Thoracic aorta (tissue), 2 donors: ENCODE data around the gene PRDM16. TPM values are rescaled to one million over a fixed set of nuclear protein-coding genes. Genes with fewer than 3 reads are reported as not detected.

Experiments
- ATAC-seq: fragments of 150-250 bp; one replicate; pipeline ENCODE4 v1.8.0; 2017; ENCODE audit warnings: low read depth; ENCODE audit not compliant: insufficient number of reproducible peaks, low FRiP score
- DNase-seq: peaks from one replicate; pipeline ENCODE4 v3.0.0-alpha.2; 2020; ENCODE audit warnings: low spot score
- H3K27ac ChIP-seq, 2 donors: fragments of 200-600 bp; sonication (generic); 1 replicate in 1 of 2; 2 replicates in 1 of 2; pipeline ENCODE4 v1.5.1; 2016; ENCODE audit warnings: mild to moderate bottlenecking in 2 of 2, moderate library complexity in 2 of 2
- H3K27me3 ChIP-seq: fragments of 200-600 bp; sonication (generic); replicated peaks from 2 replicates; pipeline ENCODE4 v1.6.0; 2016; ENCODE audit warnings: mild to moderate bottlenecking; ENCODE audit not compliant: insufficient read depth
- H3K36me3 ChIP-seq: fragments of 200-600 bp; sonication (generic); one replicate; pipeline ENCODE4 v1.5.1; 2016
- H3K4me1 ChIP-seq, 2 donors: fragments of 200-600 bp; sonication (generic); 1 replicate in 1 of 2; 2 replicates in 1 of 2; pipeline versions ENCODE4 v1.5.1 to v1.6.0; 2016; ENCODE audit warnings: low read depth in 2 of 2, mild to moderate bottlenecking in 1 of 2; ENCODE audit not compliant: control insufficient read depth in 1 of 2
- H3K4me3 ChIP-seq: fragments of 200-600 bp; sonication (generic); 2 replicates; pipeline ENCODE4 v1.5.1; 2016; ENCODE audit warnings: mild to moderate bottlenecking
- H3K9me3 ChIP-seq: fragments of 200-600 bp; sonication (generic); 2 replicates; pipeline ENCODE4 v1.5.1; 2016
- total RNA-seq, 2 donors: library from RNA; depleted of rRNA; stranded (reverse); fragments of >200 nt; gene quantifications; one replicate each; pipeline versions ENCODE4 v1.1.0 to v1.2.3, GENCODE V29; 2016
- TF ChIP-seq, protein P1 (sequence below): fragments of 200-600 bp; sonication (generic); IDR thresholded peaks from one replicate; pipeline ENCODE4 v1.5.1; 2019; ENCODE audit warnings: antibody characterized with exemption

Gene PRDM16
- total RNA-seq, 2 donors from 2014 or later = 68.9 to 85.4 TPM

DNA sequence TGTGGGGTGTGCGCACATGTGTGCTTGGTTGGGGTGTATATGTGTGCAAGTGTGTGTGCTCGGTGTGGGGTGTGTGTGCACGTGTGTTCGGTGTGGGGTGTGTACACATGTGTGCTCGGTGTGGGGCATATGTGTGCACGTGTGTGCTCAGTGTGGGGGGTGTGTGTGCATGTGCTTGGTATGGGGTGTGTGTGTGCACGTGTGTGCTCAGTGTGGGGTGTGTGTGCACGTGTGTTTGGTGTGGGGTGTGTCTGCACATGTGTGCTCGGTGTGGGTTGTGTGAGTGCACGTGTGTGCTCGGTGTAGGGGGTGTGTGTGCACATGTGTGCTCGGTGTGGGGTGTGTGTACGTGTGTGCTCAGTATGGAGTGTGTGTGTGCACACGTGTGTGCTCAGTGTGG is 77.5 kb downstream of the PRDM16 start:
- Histone ChIP-seq H3K36me3 (no peaks in the 10 kb centered on the region), H3K9me3 (no peaks in the 10 kb centered on the region), H3K4me3 (no peak overlapping the region), H3K4me1 (peaks cover 13 to 83% of the 10 kb centered on the region in 2 donors), H3K27ac (no peak overlapping the region), H3K27me3 (no peaks in the 10 kb centered on the region)
- DNase-seq = no peak
- ATAC-seq = no peak
- TF ChIP-seq, protein P1, sequence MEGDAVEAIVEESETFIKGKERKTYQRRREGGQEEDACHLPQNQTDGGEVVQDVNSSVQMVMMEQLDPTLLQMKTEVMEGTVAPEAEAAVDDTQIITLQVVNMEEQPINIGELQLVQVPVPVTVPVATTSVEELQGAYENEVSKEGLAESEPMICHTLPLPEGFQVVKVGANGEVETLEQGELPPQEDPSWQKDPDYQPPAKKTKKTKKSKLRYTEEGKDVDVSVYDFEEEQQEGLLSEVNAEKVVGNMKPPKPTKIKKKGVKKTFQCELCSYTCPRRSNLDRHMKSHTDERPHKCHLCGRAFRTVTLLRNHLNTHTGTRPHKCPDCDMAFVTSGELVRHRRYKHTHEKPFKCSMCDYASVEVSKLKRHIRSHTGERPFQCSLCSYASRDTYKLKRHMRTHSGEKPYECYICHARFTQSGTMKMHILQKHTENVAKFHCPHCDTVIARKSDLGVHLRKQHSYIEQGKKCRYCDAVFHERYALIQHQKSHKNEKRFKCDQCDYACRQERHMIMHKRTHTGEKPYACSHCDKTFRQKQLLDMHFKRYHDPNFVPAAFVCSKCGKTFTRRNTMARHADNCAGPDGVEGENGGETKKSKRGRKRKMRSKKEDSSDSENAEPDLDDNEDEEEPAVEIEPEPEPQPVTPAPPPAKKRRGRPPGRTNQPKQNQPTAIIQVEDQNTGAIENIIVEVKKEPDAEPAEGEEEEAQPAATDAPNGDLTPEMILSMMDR = no peak

DNA sequence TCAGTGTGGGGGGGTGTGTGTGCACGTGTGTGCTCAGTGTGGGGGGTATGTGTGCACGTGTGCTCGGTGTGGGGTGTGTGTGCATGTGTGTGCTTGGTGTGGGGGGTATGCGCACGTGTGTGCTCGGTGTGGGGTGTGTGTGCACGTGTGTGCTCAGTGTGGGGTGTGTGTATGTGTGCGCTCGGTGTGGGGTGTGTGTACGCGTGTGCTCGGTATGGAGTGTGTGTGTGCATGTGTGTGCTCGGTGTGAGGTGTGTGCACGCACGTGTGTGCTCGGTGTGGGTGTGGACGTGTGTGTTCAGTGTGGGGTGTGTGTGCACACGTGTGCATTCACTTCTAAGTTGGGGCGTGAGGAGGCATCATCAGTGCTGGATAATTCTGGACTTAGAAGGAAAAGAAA is 77.9 kb downstream of the PRDM16 start:
- Histone ChIP-seq H3K36me3 (no peaks in the 10 kb centered on the region), H3K9me3 (no peaks in the 10 kb centered on the region), H3K27ac (no peak overlapping the region), H3K27me3 (no peaks in the 10 kb centered on the region), H3K4me3 (no peak overlapping the region), H3K4me1 (peaks cover 13 to 83% of the 10 kb centered on the region in 2 donors)
- TF ChIP-seq, protein P1 = no peak
- no peak for ATAC-seq
- no peak for DNase-seq

DNA sequence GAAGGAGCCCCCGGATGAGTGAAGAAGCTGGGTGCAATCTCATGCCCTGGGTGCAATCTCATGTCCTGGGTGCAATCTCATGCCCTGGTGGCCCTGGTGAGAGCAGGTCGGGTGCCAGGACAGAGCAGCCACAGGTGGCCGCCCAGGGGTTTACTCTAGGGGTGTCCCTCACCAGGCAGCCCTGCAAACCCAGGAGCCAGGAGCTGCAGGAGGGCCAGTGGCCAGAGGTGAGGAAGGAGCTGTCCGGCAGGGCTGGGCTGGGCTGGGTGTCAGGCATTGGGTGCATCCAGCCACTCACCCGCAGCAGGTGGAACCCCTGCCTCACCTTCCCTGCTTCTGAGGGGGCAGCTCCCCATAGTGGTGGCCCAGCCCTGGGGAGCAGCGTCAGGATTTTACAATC is 79.2 kb downstream of the PRDM16 start:
- no peak for ATAC-seq
- Histone ChIP-seq H3K36me3 (no peaks in the 10 kb centered on the region), H3K4me1 (peaks cover 13 to 83% of the 10 kb centered on the region in 2 donors), H3K27me3 (no peaks in the 10 kb centered on the region), H3K27ac (no peak overlapping the region), H3K9me3 (no peaks in the 10 kb centered on the region), H3K4me3 (no peak overlapping the region)
- TF ChIP-seq, protein P1 = no peak
- DNase-seq = no peak

DNA sequence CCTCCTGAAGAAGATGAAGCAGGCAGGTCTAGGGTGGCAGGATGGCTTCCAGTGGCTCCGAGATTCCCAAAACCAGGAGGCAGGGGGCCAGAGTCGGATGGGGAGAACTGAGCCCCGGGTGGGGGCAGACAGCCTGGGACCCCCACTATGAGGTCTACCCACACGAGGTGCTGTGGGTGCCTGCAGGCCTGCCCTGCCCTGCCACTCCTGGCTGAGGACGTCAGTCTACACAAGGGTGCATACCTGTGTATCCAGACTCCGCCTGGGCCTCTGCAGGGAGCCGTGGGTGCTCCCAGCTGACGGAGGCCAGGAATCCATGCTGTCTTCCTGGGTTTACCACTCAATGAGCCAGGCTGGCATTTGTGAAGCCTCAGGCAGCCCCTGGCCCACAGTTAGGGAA is 80.3 kb downstream of the PRDM16 start:
- no peaks in the 10 kb centered on the region for H3K36me3 ChIP-seq
- no peak for ATAC-seq
- peaks cover 13 to 83% of the 10 kb centered on the region in 2 donors for H3K4me1 ChIP-seq
- no peak overlapping the region for H3K27ac ChIP-seq
- TF ChIP-seq, protein P1 = no peak
- no peaks in the 10 kb centered on the region for H3K9me3 ChIP-seq
- no peaks in the 10 kb centered on the region for H3K27me3 ChIP-seq
- no peak for DNase-seq
- no peak overlapping the region for H3K4me3 ChIP-seq

DNA sequence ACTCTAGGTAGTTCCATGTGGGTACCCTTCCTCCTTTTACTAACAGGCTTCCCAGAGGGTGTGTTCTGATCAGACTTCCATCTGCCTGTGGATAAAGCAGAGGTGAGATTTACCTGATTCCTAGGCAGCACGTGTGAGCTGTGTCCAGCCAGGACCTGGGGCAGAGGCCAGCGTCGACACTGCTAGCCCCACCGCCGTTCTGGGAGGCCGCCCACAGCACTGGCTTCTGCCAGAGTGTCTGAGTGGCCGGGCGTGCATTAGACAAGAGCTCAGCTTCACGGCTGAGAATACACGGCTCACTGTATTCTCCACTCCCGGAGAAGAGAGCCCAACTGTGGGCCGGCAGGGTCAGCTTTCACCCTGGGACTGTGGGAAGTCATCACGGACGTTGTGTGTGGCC is 82.5 kb downstream of the PRDM16 start:
- no peak for ATAC-seq
- TF ChIP-seq, protein P1 = no peak
- H3K4me3 ChIP-seq = no peak overlapping the region
- H3K27ac ChIP-seq = peak overlapping the region; percentile 69 to 71
- no peak for DNase-seq
- H3K4me1 ChIP-seq = peaks cover 12 to 83% of the 10 kb centered on the region in 2 donors
- H3K36me3 ChIP-seq = no peaks in the 10 kb centered on the region
- H3K27me3 ChIP-seq = no peaks in the 10 kb centered on the region
- no peaks in the 10 kb centered on the region for H3K9me3 ChIP-seq
